HEK293 (cell line): ENCODE results near the gene WWOX.

Source experiments
- FEZF1 ChIP-seq: fragments of 450-650 bp; formaldehyde crosslinking; IDR thresholded peaks from 2 replicates; pipeline ENCODE4 v1.5.1; 2016; ENCODE audit warnings: missing biosample characterization, missing genetic modification characterization
- HOXD13 ChIP-seq: sonication (generic); formaldehyde crosslinking; IDR thresholded peaks from 2 replicates; pipeline ENCODE4 v1.8.0; 2022; ENCODE audit warnings: missing genetic modification reagents, borderline replicate concordance
- OSR2 ChIP-seq: fragments of 450-650 bp; formaldehyde crosslinking; IDR thresholded peaks from 2 replicates; pipeline ENCODE4 v1.5.1; 2016; ENCODE audit warnings: missing biosample characterization, missing genetic modification characterization
- SALL2 ChIP-seq: fragments of 450-650 bp; formaldehyde crosslinking; IDR thresholded peaks from 2 replicates; pipeline ENCODE4 v1.5.0; 2017; ENCODE audit warnings: missing biosample characterization, mild to moderate bottlenecking, missing genetic modification characterization, borderline replicate concordance
- SCRT2 ChIP-seq: fragments of 450-650 bp; formaldehyde crosslinking; IDR thresholded peaks from 2 replicates; pipeline ENCODE4 v1.5.1; 2016; ENCODE audit warnings: missing biosample characterization, missing genetic modification characterization
- ZBTB8A ChIP-seq: fragments of 450-650 bp; formaldehyde crosslinking; IDR thresholded peaks from 2 replicates; pipeline ENCODE4 v1.5.1; 2016; ENCODE audit warnings: missing biosample characterization, missing genetic modification characterization
- ZNF121 ChIP-seq: fragments of 450-650 bp; formaldehyde crosslinking; IDR thresholded peaks from 2 replicates; pipeline ENCODE4 v1.5.1; 2016; ENCODE audit warnings: missing biosample characterization, missing genetic modification characterization
- ZNF19 ChIP-seq: fragments of 450-650 bp; formaldehyde crosslinking; IDR thresholded peaks from 2 replicates; pipeline ENCODE4; 2016; ENCODE audit warnings: missing biosample characterization, missing genetic modification characterization, low read depth
- ZNF221 ChIP-seq: fragments of 450-650 bp; formaldehyde crosslinking; IDR thresholded peaks from 2 replicates; pipeline ENCODE4 v1.5.1; 2017; ENCODE audit warnings: missing biosample characterization, missing genetic modification characterization, borderline replicate concordance
- ZNF24 ChIP-seq: fragments of 450-650 bp; formaldehyde crosslinking; IDR thresholded peaks from 2 replicates; pipeline ENCODE4 v1.5.1; 2016; ENCODE audit warnings: missing biosample characterization, missing genetic modification characterization
- ZNF391 ChIP-seq: fragments of 450-650 bp; formaldehyde crosslinking; IDR thresholded peaks from 2 replicates; pipeline ENCODE4 v1.5.1; 2016; ENCODE audit warnings: low read depth, missing biosample characterization, missing genetic modification characterization, borderline replicate concordance
- ZNF521 ChIP-seq: fragments of 450-650 bp; formaldehyde crosslinking; IDR thresholded peaks from 2 replicates; pipeline ENCODE4 v1.5.1; 2017; ENCODE audit warnings: missing biosample characterization, mild to moderate bottlenecking, missing genetic modification characterization
- ZNF555 ChIP-seq: fragments of 450-650 bp; formaldehyde crosslinking; conservative IDR thresholded peaks from 2 replicates; pipeline ENCODE4 v1.5.1; 2017; ENCODE audit warnings: missing biosample characterization, mild to moderate bottlenecking, missing genetic modification characterization, inconsistent platforms
- ZNF626 ChIP-seq: fragments of 450-650 bp; sonication (Bioruptor Pico); formaldehyde crosslinking; IDR thresholded peaks from 2 replicates; pipeline ENCODE4 v1.5.1; 2018; ENCODE audit warnings: missing biosample characterization, missing genetic modification characterization, inconsistent platforms
- ZNF629 ChIP-seq: fragments of 450-650 bp; formaldehyde crosslinking; IDR thresholded peaks from 2 replicates; pipeline ENCODE4 v1.5.1; 2017; ENCODE audit warnings: missing biosample characterization, missing genetic modification characterization
- ZNF76 ChIP-seq: fragments of 450-650 bp; formaldehyde crosslinking; IDR thresholded peaks from 2 replicates; pipeline ENCODE4; 2016; ENCODE audit warnings: low read depth, missing biosample characterization, missing genetic modification characterization, borderline replicate concordance
- ZXDB ChIP-seq: fragments of 450-650 bp; formaldehyde crosslinking; IDR thresholded peaks from 2 replicates; pipeline ENCODE4 v1.5.1; 2016; ENCODE audit warnings: missing biosample characterization, missing genetic modification characterization
- TF ChIP-seq, protein P1 (sequence below): fragments of 450-650 bp; formaldehyde crosslinking; IDR thresholded peaks from 2 replicates; pipeline ENCODE4 v1.5.1; 2016; ENCODE audit warnings: missing biosample characterization, missing genetic modification characterization
- TF ChIP-seq, protein P2 (sequence below): fragments of 450-650 bp; formaldehyde crosslinking; IDR thresholded peaks from 2 replicates; pipeline ENCODE4 v1.5.1; 2017; ENCODE audit warnings: missing biosample characterization, missing genetic modification characterization
- TF ChIP-seq, protein P3 (sequence below): fragments of 450-650 bp; formaldehyde crosslinking; IDR thresholded peaks from 2 replicates; pipeline ENCODE4 v1.5.1; 2016; ENCODE audit warnings: missing biosample characterization, missing genetic modification characterization
- TF ChIP-seq, protein P4 (sequence below): fragments of 450-650 bp; formaldehyde crosslinking; IDR thresholded peaks from 2 replicates; pipeline ENCODE4 v1.5.1; 2016; ENCODE audit warnings: missing biosample characterization, missing genetic modification characterization
- TF ChIP-seq, protein P5 (sequence below): fragments of 450-650 bp; formaldehyde crosslinking; IDR thresholded peaks from 2 replicates; pipeline ENCODE4 v1.5.1; 2017; ENCODE audit warnings: missing biosample characterization, missing genetic modification characterization
- TF ChIP-seq, protein P6 (sequence below): fragments of 450-650 bp; formaldehyde crosslinking; IDR thresholded peaks from 2 replicates; pipeline ENCODE4 v1.5.1; 2016; ENCODE audit warnings: missing biosample characterization, missing genetic modification characterization
- TF ChIP-seq, protein P7 (sequence below): fragments of 450-650 bp; formaldehyde crosslinking; IDR thresholded peaks from 2 replicates; pipeline ENCODE4 v1.5.1; 2016; ENCODE audit warnings: missing biosample characterization, missing genetic modification characterization

Gene WWOX

DNA sequence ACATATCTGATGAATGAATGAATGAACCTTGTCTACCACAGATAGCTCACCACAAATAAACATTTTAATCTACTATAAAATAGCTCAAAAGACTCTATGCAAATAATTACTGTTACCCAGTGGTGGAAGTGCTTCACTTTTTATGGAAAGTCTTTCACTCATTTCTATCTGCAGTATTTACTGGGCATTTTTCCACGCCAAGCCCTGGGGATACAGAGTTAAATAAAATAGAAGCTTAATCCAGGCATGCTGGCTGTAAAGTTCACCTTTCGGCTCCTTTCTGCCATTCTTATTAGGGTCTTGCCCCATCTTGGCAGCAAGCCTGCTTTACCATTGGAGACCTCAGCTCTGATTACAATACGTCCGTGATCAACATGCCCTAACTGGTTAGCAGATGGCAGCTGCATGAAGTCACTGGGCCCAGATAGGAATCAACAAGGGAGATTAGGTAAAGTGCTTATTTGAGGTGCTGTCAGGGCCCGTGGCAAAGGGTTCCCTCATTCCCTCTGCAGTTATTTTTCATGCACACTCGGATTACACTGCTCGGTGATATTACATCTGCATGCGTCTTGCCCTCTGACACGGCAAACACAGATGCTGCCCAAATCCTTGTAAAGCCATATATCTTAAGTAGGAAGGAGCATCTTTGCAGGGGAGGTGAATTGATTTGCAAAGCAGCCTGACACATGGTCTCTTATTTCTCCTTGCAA is 648.9 kb downstream of the WWOX start (continued):
- TF ChIP-seq, protein P1, sequence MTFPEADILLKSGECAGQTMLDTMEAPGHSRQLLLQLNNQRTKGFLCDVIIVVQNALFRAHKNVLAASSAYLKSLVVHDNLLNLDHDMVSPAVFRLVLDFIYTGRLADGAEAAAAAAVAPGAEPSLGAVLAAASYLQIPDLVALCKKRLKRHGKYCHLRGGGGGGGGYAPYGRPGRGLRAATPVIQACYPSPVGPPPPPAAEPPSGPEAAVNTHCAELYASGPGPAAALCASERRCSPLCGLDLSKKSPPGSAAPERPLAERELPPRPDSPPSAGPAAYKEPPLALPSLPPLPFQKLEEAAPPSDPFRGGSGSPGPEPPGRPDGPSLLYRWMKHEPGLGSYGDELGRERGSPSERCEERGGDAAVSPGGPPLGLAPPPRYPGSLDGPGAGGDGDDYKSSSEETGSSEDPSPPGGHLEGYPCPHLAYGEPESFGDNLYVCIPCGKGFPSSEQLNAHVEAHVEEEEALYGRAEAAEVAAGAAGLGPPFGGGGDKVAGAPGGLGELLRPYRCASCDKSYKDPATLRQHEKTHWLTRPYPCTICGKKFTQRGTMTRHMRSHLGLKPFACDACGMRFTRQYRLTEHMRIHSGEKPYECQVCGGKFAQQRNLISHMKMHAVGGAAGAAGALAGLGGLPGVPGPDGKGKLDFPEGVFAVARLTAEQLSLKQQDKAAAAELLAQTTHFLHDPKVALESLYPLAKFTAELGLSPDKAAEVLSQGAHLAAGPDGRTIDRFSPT (tag by site-specific recombination): no peak
- peak; percentile 89 for TF ChIP-seq FEZF1 (tag by site-specific recombination)
- TF ChIP-seq, protein P2, sequence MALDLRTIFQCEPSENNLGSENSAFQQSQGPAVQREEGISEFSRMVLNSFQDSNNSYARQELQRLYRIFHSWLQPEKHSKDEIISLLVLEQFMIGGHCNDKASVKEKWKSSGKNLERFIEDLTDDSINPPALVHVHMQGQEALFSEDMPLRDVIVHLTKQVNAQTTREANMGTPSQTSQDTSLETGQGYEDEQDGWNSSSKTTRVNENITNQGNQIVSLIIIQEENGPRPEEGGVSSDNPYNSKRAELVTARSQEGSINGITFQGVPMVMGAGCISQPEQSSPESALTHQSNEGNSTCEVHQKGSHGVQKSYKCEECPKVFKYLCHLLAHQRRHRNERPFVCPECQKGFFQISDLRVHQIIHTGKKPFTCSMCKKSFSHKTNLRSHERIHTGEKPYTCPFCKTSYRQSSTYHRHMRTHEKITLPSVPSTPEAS: no peak
- TF ChIP-seq, protein P3, sequence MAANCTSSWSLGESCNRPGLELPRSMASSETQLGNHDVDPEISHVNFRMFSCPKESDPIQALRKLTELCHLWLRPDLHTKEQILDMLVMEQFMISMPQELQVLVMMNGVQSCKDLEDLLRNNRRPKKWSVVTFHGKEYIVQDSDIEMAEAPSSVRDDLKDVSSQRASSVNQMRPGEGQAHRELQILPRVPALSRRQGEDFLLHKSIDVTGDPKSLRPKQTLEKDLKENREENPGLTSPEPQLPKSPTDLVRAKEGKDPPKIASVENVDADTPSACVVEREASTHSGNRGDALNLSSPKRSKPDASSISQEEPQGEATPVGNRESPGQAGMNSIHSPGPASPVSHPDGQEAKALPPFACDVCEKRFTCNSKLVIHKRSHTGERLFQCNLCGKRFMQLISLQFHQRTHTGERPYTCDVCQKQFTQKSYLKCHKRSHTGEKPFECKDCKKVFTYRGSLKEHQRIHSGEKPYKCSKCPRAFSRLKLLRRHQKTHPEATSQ (tag by site-specific recombination): no peak
- TF ChIP-seq ZNF121 (tag by site-specific recombination): peak; percentile 22; the same call in 1 of the 2 replicates
- TF ChIP-seq, protein P4, sequence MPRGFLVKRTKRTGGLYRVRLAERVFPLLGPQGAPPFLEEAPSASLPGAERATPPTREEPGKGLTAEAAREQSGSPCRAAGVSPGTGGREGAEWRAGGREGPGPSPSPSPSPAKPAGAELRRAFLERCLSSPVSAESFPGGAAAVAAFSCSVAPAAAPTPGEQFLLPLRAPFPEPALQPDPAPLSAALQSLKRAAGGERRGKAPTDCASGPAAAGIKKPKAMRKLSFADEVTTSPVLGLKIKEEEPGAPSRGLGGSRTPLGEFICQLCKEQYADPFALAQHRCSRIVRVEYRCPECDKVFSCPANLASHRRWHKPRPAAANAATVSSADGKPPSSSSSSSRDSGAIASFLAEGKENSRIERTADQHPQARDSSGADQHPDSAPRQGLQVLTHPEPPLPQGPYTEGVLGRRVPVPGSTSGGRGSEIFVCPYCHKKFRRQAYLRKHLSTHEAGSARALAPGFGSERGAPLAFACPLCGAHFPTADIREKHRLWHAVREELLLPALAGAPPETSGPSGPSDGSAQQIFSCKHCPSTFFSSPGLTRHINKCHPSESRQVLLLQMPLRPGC (tag by site-specific recombination): peak; percentile 89; the same call in 1 of the 2 replicates
- TF ChIP-seq ZXDB (tag by site-specific recombination): peak; percentile 97
- TF ChIP-seq ZNF626 (tag by site-specific recombination): no peak
- TF ChIP-seq ZNF221 (tag by site-specific recombination): no peak
- peak; percentile 81 for TF ChIP-seq SCRT2 (tag by site-specific recombination)
- TF ChIP-seq, protein P5, sequence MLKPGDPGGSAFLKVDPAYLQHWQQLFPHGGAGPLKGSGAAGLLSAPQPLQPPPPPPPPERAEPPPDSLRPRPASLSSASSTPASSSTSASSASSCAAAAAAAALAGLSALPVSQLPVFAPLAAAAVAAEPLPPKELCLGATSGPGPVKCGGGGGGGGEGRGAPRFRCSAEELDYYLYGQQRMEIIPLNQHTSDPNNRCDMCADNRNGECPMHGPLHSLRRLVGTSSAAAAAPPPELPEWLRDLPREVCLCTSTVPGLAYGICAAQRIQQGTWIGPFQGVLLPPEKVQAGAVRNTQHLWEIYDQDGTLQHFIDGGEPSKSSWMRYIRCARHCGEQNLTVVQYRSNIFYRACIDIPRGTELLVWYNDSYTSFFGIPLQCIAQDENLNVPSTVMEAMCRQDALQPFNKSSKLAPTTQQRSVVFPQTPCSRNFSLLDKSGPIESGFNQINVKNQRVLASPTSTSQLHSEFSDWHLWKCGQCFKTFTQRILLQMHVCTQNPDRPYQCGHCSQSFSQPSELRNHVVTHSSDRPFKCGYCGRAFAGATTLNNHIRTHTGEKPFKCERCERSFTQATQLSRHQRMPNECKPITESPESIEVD (tag by site-specific recombination): peak; percentile 84
- no peak for TF ChIP-seq HOXD13
- no peak for TF ChIP-seq ZNF521 (tag by site-specific recombination)
- no peak for TF ChIP-seq ZNF391 (tag by site-specific recombination)
- TF ChIP-seq ZNF19 (tag by site-specific recombination): no peak
- TF ChIP-seq OSR2 (tag by site-specific recombination): peak; percentile 85
- TF ChIP-seq ZNF76 (tag by site-specific recombination): 0 out of 2 replicates have a peak, but pooled peaks have one; percentile 31
- no peak for TF ChIP-seq ZNF555
- TF ChIP-seq, protein P6, sequence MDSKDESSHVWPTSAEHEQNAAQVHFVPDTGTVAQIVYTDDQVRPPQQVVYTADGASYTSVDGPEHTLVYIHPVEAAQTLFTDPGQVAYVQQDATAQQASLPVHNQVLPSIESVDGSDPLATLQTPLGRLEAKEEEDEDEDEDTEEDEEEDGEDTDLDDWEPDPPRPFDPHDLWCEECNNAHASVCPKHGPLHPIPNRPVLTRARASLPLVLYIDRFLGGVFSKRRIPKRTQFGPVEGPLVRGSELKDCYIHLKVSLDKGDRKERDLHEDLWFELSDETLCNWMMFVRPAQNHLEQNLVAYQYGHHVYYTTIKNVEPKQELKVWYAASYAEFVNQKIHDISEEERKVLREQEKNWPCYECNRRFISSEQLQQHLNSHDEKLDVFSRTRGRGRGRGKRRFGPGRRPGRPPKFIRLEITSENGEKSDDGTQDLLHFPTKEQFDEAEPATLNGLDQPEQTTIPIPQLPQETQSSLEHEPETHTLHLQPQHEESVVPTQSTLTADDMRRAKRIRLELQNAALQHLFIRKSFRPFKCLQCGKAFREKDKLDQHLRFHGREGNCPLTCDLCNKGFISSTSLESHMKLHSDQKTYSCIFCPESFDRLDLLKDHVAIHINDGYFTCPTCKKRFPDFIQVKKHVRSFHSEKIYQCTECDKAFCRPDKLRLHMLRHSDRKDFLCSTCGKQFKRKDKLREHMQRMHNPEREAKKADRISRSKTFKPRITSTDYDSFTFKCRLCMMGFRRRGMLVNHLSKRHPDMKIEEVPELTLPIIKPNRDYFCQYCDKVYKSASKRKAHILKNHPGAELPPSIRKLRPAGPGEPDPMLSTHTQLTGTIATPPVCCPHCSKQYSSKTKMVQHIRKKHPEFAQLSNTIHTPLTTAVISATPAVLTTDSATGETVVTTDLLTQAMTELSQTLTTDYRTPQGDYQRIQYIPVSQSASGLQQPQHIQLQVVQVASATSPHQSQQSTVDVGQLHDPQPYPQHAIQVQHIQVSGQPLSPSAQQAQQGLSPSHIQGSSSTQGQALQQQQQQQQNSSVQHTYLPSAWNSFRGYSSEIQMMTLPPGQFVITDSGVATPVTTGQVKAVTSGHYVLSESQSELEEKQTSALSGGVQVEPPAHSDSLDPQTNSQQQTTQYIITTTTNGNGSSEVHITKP: peak; percentile 43
- 0 out of 2 replicates have a peak, but pooled peaks have one; percentile 31 for TF ChIP-seq ZBTB8A
- TF ChIP-seq ZNF629 (tag by site-specific recombination): peak; percentile 85
- TF ChIP-seq, protein P7, sequence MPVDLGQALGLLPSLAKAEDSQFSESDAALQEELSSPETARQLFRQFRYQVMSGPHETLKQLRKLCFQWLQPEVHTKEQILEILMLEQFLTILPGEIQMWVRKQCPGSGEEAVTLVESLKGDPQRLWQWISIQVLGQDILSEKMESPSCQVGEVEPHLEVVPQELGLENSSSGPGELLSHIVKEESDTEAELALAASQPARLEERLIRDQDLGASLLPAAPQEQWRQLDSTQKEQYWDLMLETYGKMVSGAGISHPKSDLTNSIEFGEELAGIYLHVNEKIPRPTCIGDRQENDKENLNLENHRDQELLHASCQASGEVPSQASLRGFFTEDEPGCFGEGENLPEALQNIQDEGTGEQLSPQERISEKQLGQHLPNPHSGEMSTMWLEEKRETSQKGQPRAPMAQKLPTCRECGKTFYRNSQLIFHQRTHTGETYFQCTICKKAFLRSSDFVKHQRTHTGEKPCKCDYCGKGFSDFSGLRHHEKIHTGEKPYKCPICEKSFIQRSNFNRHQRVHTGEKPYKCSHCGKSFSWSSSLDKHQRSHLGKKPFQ (tag by site-specific recombination): 0 out of 2 replicates have a peak, but pooled peaks have one; percentile 59
- TF ChIP-seq ZNF24 (tag by site-specific recombination): 0 out of 2 replicates have a peak, but pooled peaks have one; percentile 22
- no peak for TF ChIP-seq SALL2 (tag by site-specific recombination)
